A549 (cell line): ENCODE measurements around the gene POLE2.

Experiments used
- ESRRA ChIP-seq: fragments of 150-350 bp; IDR thresholded peaks from 2 replicates; pipeline ENCODE4 v1.6.1; 2014; ENCODE audit warnings: mild to moderate bottlenecking, low read length, borderline replicate concordance
- HDAC2 ChIP-seq: fragments of 200-600 bp; sonication (generic); IDR thresholded peaks from 2 replicates; pipeline ENCODE4 v1.6.1; 2016
- MYC ChIP-seq: IDR thresholded peaks from 2 replicates; pipeline ENCODE4 v1.6.1; 2012; ENCODE audit warnings: mild to moderate bottlenecking, inconsistent platforms, low read length, improper control_type of control experiment, borderline replicate concordance
- NR3C1 ChIP-seq: fragments of >200 bp; sonication (Bioruptor Twin); formaldehyde crosslinking; IDR thresholded peaks from 3 replicates; pipeline ENCODE4 v1.6.1; 2017
- POLR2A ChIP-seq: IDR thresholded peaks from 2 replicates; pipeline ENCODE4 v1.6.1; 2012; ENCODE audit warnings: mild to moderate bottlenecking, low read length
- RFX5 ChIP-seq: fragments of 450-650 bp; IDR thresholded peaks from 2 replicates; pipeline ENCODE4 v1.7.1; 2014; ENCODE audit warnings: antibody characterized with exemption, mild to moderate bottlenecking, moderate library complexity
- SMC3 ChIP-seq: fragments of >200 bp; sonication (Bioruptor Twin); formaldehyde crosslinking; IDR thresholded peaks from 3 replicates; pipeline ENCODE4 v1.6.1; 2018; ENCODE audit warnings: inconsistent platforms
- TF ChIP-seq, protein P1 (sequence below): IDR thresholded peaks from 2 replicates; pipeline ENCODE4 v1.6.1; 2012
- TF ChIP-seq, protein P2 (sequence below): fragments of >200 bp; sonication (Bioruptor Twin); formaldehyde crosslinking; IDR thresholded peaks from 3 replicates; pipeline ENCODE4 v1.5.1; 2016
- TF ChIP-seq, protein P3 (sequence below): fragments of 200-600 bp; sonication (generic); IDR thresholded peaks from 2 replicates; pipeline ENCODE4 v1.6.1; 2016; ENCODE audit warnings: antibody characterized with exemption, mild to moderate bottlenecking, moderate library complexity
- TF ChIP-seq, protein P4 (sequence below): IDR thresholded peaks from 2 replicates; pipeline ENCODE4 v1.6.1; 2012
- TF ChIP-seq, protein P5 (sequence below): fragments of 250-450 bp; sonication (Bioruptor Pico); IDR thresholded peaks from 2 replicates; pipeline ENCODE4 v1.5.0; 2020; ENCODE audit warnings: low read depth, mild to moderate bottlenecking, moderate library complexity
- TF ChIP-seq, protein P6 (sequence below): IDR thresholded peaks from 2 replicates; pipeline ENCODE4 v1.6.1; 2012; ENCODE audit warnings: low read depth, borderline replicate concordance

DNA sequence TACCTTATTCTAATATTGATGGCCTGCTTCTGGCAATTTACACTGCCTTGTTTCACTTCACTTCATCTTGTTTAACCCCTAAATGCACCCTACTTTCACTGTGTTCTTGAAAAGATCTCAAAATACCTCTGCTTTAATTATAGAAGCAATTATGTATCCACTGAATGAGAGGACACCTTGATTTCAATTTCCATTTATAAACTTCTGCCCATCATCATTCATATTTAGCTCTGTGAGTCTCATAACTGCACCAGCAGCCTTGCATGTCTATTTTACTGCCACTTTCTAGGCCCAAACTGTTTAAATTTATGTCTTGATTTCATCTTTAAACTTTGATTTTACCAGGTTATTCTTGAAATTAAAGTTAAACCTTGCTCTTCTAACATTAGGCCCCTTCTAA is 45.9 kb downstream of the POLE2 start:
- TF ChIP-seq NR3C1, result no peak
- no peak for TF ChIP-seq POLR2A
- TF ChIP-seq, protein P1, sequence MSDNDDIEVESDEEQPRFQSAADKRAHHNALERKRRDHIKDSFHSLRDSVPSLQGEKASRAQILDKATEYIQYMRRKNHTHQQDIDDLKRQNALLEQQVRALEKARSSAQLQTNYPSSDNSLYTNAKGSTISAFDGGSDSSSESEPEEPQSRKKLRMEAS, result no peak
- TF ChIP-seq, protein P2, sequence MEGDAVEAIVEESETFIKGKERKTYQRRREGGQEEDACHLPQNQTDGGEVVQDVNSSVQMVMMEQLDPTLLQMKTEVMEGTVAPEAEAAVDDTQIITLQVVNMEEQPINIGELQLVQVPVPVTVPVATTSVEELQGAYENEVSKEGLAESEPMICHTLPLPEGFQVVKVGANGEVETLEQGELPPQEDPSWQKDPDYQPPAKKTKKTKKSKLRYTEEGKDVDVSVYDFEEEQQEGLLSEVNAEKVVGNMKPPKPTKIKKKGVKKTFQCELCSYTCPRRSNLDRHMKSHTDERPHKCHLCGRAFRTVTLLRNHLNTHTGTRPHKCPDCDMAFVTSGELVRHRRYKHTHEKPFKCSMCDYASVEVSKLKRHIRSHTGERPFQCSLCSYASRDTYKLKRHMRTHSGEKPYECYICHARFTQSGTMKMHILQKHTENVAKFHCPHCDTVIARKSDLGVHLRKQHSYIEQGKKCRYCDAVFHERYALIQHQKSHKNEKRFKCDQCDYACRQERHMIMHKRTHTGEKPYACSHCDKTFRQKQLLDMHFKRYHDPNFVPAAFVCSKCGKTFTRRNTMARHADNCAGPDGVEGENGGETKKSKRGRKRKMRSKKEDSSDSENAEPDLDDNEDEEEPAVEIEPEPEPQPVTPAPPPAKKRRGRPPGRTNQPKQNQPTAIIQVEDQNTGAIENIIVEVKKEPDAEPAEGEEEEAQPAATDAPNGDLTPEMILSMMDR, result no peak
- no peak for TF ChIP-seq RFX5
- TF ChIP-seq, protein P3, sequence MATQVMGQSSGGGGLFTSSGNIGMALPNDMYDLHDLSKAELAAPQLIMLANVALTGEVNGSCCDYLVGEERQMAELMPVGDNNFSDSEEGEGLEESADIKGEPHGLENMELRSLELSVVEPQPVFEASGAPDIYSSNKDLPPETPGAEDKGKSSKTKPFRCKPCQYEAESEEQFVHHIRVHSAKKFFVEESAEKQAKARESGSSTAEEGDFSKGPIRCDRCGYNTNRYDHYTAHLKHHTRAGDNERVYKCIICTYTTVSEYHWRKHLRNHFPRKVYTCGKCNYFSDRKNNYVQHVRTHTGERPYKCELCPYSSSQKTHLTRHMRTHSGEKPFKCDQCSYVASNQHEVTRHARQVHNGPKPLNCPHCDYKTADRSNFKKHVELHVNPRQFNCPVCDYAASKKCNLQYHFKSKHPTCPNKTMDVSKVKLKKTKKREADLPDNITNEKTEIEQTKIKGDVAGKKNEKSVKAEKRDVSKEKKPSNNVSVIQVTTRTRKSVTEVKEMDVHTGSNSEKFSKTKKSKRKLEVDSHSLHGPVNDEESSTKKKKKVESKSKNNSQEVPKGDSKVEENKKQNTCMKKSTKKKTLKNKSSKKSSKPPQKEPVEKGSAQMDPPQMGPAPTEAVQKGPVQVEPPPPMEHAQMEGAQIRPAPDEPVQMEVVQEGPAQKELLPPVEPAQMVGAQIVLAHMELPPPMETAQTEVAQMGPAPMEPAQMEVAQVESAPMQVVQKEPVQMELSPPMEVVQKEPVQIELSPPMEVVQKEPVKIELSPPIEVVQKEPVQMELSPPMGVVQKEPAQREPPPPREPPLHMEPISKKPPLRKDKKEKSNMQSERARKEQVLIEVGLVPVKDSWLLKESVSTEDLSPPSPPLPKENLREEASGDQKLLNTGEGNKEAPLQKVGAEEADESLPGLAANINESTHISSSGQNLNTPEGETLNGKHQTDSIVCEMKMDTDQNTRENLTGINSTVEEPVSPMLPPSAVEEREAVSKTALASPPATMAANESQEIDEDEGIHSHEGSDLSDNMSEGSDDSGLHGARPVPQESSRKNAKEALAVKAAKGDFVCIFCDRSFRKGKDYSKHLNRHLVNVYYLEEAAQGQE, result no peak
- TF ChIP-seq, protein P4, sequence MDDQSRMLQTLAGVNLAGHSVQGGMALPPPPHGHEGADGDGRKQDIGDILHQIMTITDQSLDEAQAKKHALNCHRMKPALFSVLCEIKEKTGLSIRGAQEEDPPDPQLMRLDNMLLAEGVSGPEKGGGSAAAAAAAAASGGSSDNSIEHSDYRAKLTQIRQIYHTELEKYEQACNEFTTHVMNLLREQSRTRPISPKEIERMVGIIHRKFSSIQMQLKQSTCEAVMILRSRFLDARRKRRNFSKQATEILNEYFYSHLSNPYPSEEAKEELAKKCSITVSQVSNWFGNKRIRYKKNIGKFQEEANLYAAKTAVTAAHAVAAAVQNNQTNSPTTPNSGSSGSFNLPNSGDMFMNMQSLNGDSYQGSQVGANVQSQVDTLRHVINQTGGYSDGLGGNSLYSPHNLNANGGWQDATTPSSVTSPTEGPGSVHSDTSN, result no peak
- no peak for TF ChIP-seq HDAC2
- TF ChIP-seq SMC3, result no peak
- TF ChIP-seq, protein P5, sequence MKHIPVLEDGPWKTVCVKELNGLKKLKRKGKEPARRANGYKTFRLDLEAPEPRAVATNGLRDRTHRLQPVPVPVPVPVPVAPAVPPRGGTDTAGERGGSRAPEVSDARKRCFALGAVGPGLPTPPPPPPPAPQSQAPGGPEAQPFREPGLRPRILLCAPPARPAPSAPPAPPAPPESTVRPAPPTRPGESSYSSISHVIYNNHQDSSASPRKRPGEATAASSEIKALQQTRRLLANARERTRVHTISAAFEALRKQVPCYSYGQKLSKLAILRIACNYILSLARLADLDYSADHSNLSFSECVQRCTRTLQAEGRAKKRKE (CRISPR knock-in tag), result no peak
- TF ChIP-seq, protein P6, sequence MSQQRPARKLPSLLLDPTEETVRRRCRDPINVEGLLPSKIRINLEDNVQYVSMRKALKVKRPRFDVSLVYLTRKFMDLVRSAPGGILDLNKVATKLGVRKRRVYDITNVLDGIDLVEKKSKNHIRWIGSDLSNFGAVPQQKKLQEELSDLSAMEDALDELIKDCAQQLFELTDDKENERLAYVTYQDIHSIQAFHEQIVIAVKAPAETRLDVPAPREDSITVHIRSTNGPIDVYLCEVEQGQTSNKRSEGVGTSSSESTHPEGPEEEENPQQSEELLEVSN, result no peak
- TF ChIP-seq MYC, result no peak
- TF ChIP-seq ESRRA, result no peak
